GM23338 (cell line): ENCODE data around the gene GRIN1.

ENCODE experiments used
- CTCF ChIP-seq, 2 experiments: fragments of 200-600 bp in 1 of 2; sonication (generic) in 1 of 2; conservative IDR thresholded peaks; 2 replicates each; pipeline versions ENCODE4 v1.5.1 to v1.6.1; 2016 to 2017; ENCODE audit warnings: antibody characterized with exemption in 2 of 2, low read depth in 2 of 2, mild to moderate bottlenecking in 2 of 2, moderate library complexity in 1 of 2
- EZH2 ChIP-seq: fragments of 200-600 bp; sonication (generic); IDR thresholded peaks from one replicate; pipeline ENCODE4 v1.8.0; 2017; ENCODE audit warnings: antibody characterized with exemption, mild to moderate bottlenecking, low read depth; ENCODE audit not compliant: unreplicated experiment
- EZH2phosphoT487 ChIP-seq: fragments of 200-600 bp; sonication (generic); IDR thresholded peaks from one replicate; pipeline ENCODE4 v1.8.1; 2018; ENCODE audit warnings: antibody characterized with exemption; ENCODE audit not compliant: unreplicated experiment
- POLR2AphosphoS5 ChIP-seq: IDR thresholded peaks from 2 replicates; pipeline ENCODE4 v1.6.1; 2016; ENCODE audit warnings: antibody characterized with exemption, low read depth
- ZNF462 ChIP-seq: fragments of 250-450 bp; sonication (Bioruptor Pico); IDR thresholded peaks from 2 replicates; pipeline ENCODE4 v1.5.0; 2020; ENCODE audit warnings: mild to moderate bottlenecking, moderate library complexity

- no peak for TF ChIP-seq CTCF (conservative IDR thresholded peaks at IDR 0.05; ENCODE audit: low read depth in 2 of 2)
- no peak for TF ChIP-seq POLR2AphosphoS5
- no peak for TF ChIP-seq EZH2
- no peak for TF ChIP-seq ZNF462 (CRISPR knock-in tag)
- TF ChIP-seq EZH2phosphoT487: no peak
These were observed 50.6 kb downstream of the GRIN1 start for GRCh38 chr9:137189297-137190295.
